Fibroblast of lung (primary cell): ENCODE results near the gene FKBP1A. TPM values are rescaled to one million over a fixed set of nuclear protein-coding genes. Genes with fewer than 3 reads are reported as not detected.

Source experiments
- DNase-seq, 2 donors: peaks; one replicate each; pipeline versions ENCODE4 v3.0.0 to v3.0.0-alpha.2; 2010; ENCODE audit warnings: low read depth in 2 of 2
- H2AFZ ChIP-seq: 2 replicates; pipeline ENCODE4 v1.5.1; 2012; ENCODE audit warnings: low read length, control low read depth, inconsistent platforms
- H3K27ac ChIP-seq: 2 replicates; pipeline ENCODE4 v1.5.1; 2011; ENCODE audit warnings: low read length, control low read depth; ENCODE audit not compliant: insufficient read depth
- H3K27me3 ChIP-seq: 2 replicates; pipeline ENCODE4 v1.5.1; 2011; ENCODE audit warnings: mild to moderate bottlenecking, low read length; ENCODE audit not compliant: control insufficient read depth, insufficient read depth
- H3K36me3 ChIP-seq: 2 replicates; pipeline ENCODE4 v1.5.1; 2011; ENCODE audit warnings: low read length; ENCODE audit not compliant: control insufficient read depth, insufficient read depth
- H3K4me1 ChIP-seq: 2 replicates; pipeline ENCODE4 v1.5.1; 2011; ENCODE audit warnings: low read length; ENCODE audit not compliant: control insufficient read depth, insufficient read depth; ENCODE audit errors: extremely low read depth
- H3K4me2 ChIP-seq: 2 replicates; pipeline ENCODE4 v1.5.1; 2011; ENCODE audit warnings: low read length, control low read depth; ENCODE audit not compliant: insufficient read depth; ENCODE audit errors: extremely low read depth
- H3K4me3 ChIP-seq, 4 experiments: fragments of 200-600 bp in 1 of 4; sonication (generic) in 1 of 4; replicated peaks in 1 of 4; 2 replicates each; pipeline ENCODE4 v1.5.1; 2011 to 2016; ENCODE audit warnings: low read length in 4 of 4, low read depth in 3 of 4, mild to moderate bottlenecking in 3 of 4, control low read depth in 2 of 4, inconsistent platforms in 1 of 4, mixed read lengths in 1 of 4; ENCODE audit not compliant: insufficient read depth in 1 of 4; ENCODE audit errors: control extremely low read depth in 1 of 4
- H3K79me2 ChIP-seq: 2 replicates; pipeline ENCODE4 v1.5.1; 2012; ENCODE audit warnings: mild to moderate bottlenecking, low read length, inconsistent platforms; ENCODE audit not compliant: control insufficient read depth, insufficient read depth
- H3K9ac ChIP-seq: 2 replicates; pipeline ENCODE4 v1.5.1; 2011; ENCODE audit warnings: mild to moderate bottlenecking, low read length, control low read depth; ENCODE audit not compliant: insufficient read depth
- H3K9me3 ChIP-seq: 2 replicates; pipeline ENCODE4 v1.5.1; 2012; ENCODE audit warnings: low read depth, low read length; ENCODE audit not compliant: control insufficient read depth, insufficient read depth
- H4K20me1 ChIP-seq: 2 replicates; pipeline ENCODE4 v1.5.1; 2011; ENCODE audit warnings: low read length; ENCODE audit not compliant: control insufficient read depth, insufficient read depth; ENCODE audit errors: extremely low read depth
- EZH2 ChIP-seq: IDR thresholded peaks from 2 replicates; pipeline ENCODE4 v1.5.1; 2012; ENCODE audit warnings: low read length, control low read depth, mild to moderate bottlenecking; ENCODE audit errors: missing control alignments
- polyA plus RNA-seq, 2 donors: library from polyadenylated mRNA; depleted of rRNA in 1 of 2; stranded (reverse) in 1 of 2; unstranded in 1 of 2; fragments of >200 nt; gene quantifications; 2 replicates each; pipeline ENCODE4 v1.2.1, GENCODE V29; 2011 to 2012; ENCODE audit warnings: missing spikeins in 1 of 2
- total RNA-seq: library from RNA; depleted of rRNA; stranded (reverse); fragments of >200 nt; gene quantifications from 2 replicates; pipeline ENCODE4 v1.2.1, GENCODE V29; 2014
- TF ChIP-seq, protein P1 (sequence below), 2 donors: IDR thresholded peaks in 1 of 2; conservative IDR thresholded peaks in 1 of 2; 1 replicate in 1 of 2; 2 replicates in 1 of 2; pipeline ENCODE4 v1.5.1; 2011 to 2012; ENCODE audit warnings: low read length in 2 of 2, control low read depth in 1 of 2, inconsistent platforms in 1 of 2, low read depth in 1 of 2, mild to moderate bottlenecking in 1 of 2

FKBP1A gene
- total and polyA plus RNA-seq, 2 donors (not counting 1 experiment from before 2014, with no cell fraction given), result 120 to 440 TPM

DNA sequence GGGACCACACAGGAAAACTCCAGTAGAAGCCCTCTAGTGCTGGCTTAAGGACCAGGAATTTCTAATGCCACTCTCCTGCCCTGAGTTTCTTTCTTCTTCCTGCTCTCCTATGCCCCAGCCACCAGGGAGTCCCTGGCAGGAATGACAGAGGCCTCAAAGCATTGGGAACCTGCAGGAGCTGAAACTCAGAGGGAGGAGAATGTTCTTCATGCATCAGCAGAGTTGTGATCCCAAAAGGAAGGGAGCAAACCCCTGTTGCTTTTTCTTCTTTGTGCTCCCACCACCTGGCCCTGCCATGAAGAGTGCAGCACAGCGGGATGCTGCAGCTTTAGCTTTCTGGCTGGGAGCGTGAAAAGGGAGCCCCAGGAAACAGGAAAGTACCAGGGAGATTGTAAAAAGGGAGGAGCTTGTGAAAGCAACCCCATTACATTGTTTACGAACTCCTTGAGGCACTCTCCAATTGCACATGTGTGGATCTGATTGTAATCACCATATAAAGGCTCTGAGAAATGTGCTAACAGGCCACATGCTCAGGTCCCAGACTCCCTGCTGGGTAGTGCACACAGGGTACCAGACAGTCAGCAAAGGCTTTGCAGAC, 34.7 kb upstream of the FKBP1A start:
- Histone ChIP-seq H3K27ac (no peak overlapping the region), H3K9ac (no peak overlapping the region), H3K79me2 (no peaks in the 10 kb centered on the region), H3K27me3 (no peaks in the 10 kb centered on the region), H2AFZ (no peak overlapping the region), H3K9me3 (no peaks in the 10 kb centered on the region), H3K4me1 (peaks cover 2% of the 10 kb centered on the region), H3K36me3 (no peaks in the 10 kb centered on the region), H3K4me3 (no peak overlapping the region), H4K20me1 (no peaks in the 10 kb centered on the region), H3K4me2 (no peak overlapping the region)
- TF ChIP-seq, protein P1, sequence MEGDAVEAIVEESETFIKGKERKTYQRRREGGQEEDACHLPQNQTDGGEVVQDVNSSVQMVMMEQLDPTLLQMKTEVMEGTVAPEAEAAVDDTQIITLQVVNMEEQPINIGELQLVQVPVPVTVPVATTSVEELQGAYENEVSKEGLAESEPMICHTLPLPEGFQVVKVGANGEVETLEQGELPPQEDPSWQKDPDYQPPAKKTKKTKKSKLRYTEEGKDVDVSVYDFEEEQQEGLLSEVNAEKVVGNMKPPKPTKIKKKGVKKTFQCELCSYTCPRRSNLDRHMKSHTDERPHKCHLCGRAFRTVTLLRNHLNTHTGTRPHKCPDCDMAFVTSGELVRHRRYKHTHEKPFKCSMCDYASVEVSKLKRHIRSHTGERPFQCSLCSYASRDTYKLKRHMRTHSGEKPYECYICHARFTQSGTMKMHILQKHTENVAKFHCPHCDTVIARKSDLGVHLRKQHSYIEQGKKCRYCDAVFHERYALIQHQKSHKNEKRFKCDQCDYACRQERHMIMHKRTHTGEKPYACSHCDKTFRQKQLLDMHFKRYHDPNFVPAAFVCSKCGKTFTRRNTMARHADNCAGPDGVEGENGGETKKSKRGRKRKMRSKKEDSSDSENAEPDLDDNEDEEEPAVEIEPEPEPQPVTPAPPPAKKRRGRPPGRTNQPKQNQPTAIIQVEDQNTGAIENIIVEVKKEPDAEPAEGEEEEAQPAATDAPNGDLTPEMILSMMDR (conservative IDR thresholded peaks at IDR 0.05 in 1 of 2, IDR thresholded peaks at IDR 0.05 in 1 of 2; ENCODE audit: low read depth in 1 of 2, low read length in 2 of 2), result peak in 1 of 2 donors; percentile 6
- no peak for TF ChIP-seq EZH2
- DNase-seq, result peak in 1 of 2 donors; percentile 58

DNA sequence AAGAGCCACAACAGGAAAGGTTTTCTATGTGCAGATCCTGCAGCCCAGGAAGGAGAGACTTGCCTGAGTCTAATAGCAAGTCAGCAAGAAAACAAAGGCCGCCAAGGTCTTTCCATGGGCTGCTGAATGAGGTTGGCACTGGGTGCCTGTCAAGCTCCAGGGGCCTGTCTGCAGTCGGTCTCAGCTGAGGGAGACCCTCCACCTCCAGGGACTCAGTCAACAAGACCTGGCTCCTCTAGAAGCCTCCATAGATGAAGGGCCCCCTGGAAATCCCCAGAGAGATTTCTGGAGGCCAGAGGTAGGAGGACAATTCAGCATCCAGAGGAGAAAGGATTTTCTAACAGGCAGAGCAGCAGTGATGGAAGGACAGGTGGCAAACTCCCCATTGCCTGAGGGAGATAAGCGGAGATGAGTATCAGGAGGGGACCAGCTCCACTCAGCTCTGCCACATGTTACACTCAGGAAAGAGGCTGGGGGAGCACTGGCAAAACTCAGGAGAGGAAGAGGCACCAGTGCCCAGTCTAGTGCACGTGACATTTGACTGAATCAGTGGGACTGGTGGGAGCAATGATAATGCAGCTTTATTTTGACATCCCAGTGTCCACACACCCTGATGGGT, 33.5 kb upstream of the FKBP1A start:
- Histone ChIP-seq H3K4me3 (no peak overlapping the region), H3K27me3 (no peaks in the 10 kb centered on the region), H3K4me1 (peaks cover 2% of the 10 kb centered on the region), H3K9ac (no peak overlapping the region), H3K79me2 (no peaks in the 10 kb centered on the region), H3K4me2 (no peak overlapping the region), H2AFZ (no peak overlapping the region), H3K36me3 (no peaks in the 10 kb centered on the region), H3K27ac (no peak overlapping the region), H4K20me1 (no peaks in the 10 kb centered on the region), H3K9me3 (no peaks in the 10 kb centered on the region)
- no peak for DNase-seq
- no peak for TF ChIP-seq EZH2
- TF ChIP-seq, protein P1 (conservative IDR thresholded peaks at IDR 0.05 in 1 of 2, IDR thresholded peaks at IDR 0.05 in 1 of 2; ENCODE audit: low read depth in 1 of 2, low read length in 2 of 2), result no peak

- H3K36me3 ChIP-seq, result no peaks in the 10 kb centered on the region
- TF ChIP-seq EZH2, result no peak
- TF ChIP-seq, protein P1 (conservative IDR thresholded peaks at IDR 0.05 in 1 of 2, IDR thresholded peaks at IDR 0.05 in 1 of 2; ENCODE audit: low read depth in 1 of 2, low read length in 2 of 2), result no peak
- no peaks in the 10 kb centered on the region for H3K9me3 ChIP-seq
- H2AFZ ChIP-seq, result no peak overlapping the region
- H3K4me1 ChIP-seq, result peaks cover under 1% of the 10 kb centered on the region
- no peak overlapping the region for H3K4me2 ChIP-seq
- no peak overlapping the region for H3K9ac ChIP-seq
- H4K20me1 ChIP-seq, result no peaks in the 10 kb centered on the region
- no peak overlapping the region for H3K27ac ChIP-seq
- no peaks in the 10 kb centered on the region for H3K79me2 ChIP-seq
- no peaks in the 10 kb centered on the region for H3K27me3 ChIP-seq
- H3K4me3 ChIP-seq, result no peak overlapping the region
- peak in 1 of 2 donors; percentile 23 for DNase-seq
Observed at GRCh38 chr20:1424336-1424735, 31.5 kb upstream of the FKBP1A start.
